ENCODE results near the gene DMD. TPM values are rescaled to one million over a fixed set of nuclear protein-coding genes. Genes with fewer than 3 reads are reported as not detected.
"Not testable (repeated sequence)": the region's sequence is repeated elsewhere in the genome, so short reads cannot be mapped to it uniquely, and the experiment has no call there.

Gene DMD
- total and polyA plus RNA-seq, 2 donors (not counting 1 experiment from before 2014, with no cell fraction given) = 2.0 to 51.8 TPM

GRCh38 chrX:32741910-32742309, 469.4 kb downstream of the DMD start:
- no peak for ATAC-seq (ENCODE audit: low read depth)

GRCh38 chrX:32708542-32708941, 502.8 kb downstream of the DMD start:
- ATAC-seq (ENCODE audit: low read depth) = no peak
- Histone ChIP-seq H2AFZ (ENCODE audit: insufficient read depth, low read depth, low read length, poor library complexity, severe bottlenecking) (no peak overlapping the region), H3K4me3 (ENCODE audit: control extremely low read depth in 1 of 5, extremely low read depth in 1 of 5, insufficient read depth in 1 of 5, low read depth in 2 of 5, low read length in 4 of 5) (no peak overlapping the region), H3K36me3 (replicated peaks in 1 of 2; ENCODE audit: control extremely low read depth in 1 of 2, control insufficient read depth in 1 of 2, extremely low read depth in 1 of 2, insufficient read depth in 2 of 2, low read length in 1 of 2) (no peaks in the 10 kb centered on the region), H3K9ac (ENCODE audit: low read length) (no peak overlapping the region), H4K20me1 (ENCODE audit: control insufficient read depth, insufficient read depth, low read length, poor library complexity, severe bottlenecking) (no peaks in the 10 kb centered on the region), H3K4me2 (replicated peaks; ENCODE audit: low read depth, low read length, poor library complexity, severe bottlenecking) (no peak overlapping the region), H3K4me1 (ENCODE audit: control insufficient read depth in 2 of 2, insufficient read depth in 2 of 2, low read length in 2 of 2) (no peaks in the 10 kb centered on the region), H3K27me3 (replicated peaks in 1 of 4; ENCODE audit: control extremely low read depth in 1 of 4, control insufficient read depth in 3 of 4, insufficient read depth in 4 of 4, low read length in 3 of 4) (no peaks in the 10 kb centered on the region), H3K79me2 (ENCODE audit: control insufficient read depth, insufficient read depth, low read length) (no peaks in the 10 kb centered on the region), H3K27ac (ENCODE audit: low read length in 2 of 2) (no peak overlapping the region), H3K9me3 (ENCODE audit: control extremely low read depth in 1 of 3, control insufficient read depth in 2 of 3, insufficient read depth in 1 of 3, low read length in 2 of 3) (no peaks in the 10 kb centered on the region)
- Mint-ChIP-seq H3K4me1 (no peaks in the 10 kb centered on the region), H3K27ac (no peak overlapping the region), H3K4me3 (no peak overlapping the region), H3K27me3 (no peaks in the 10 kb centered on the region), H3K9me3 (ENCODE audit: insufficient read depth) (no peaks in the 10 kb centered on the region)
- CTCF ChIA-PET = no interaction called here
- POLR2A ChIA-PET = no interaction called here
- intact Hi-C loops (cut with micrococcal nuclease) = no loop called here
- WGBS (ENCODE audit: insufficient coverage) = 100% methylated on average over 1 of the region's 4 CpGs
- no peak for DNase-seq
- no peak for TF ChIP-seq EZH2 (IDR thresholded peaks at IDR 0.05; ENCODE audit: borderline replicate concordance, insufficient read depth, low read depth, low read length, poor library complexity, severe bottlenecking)
- TF ChIP-seq, protein P1, sequence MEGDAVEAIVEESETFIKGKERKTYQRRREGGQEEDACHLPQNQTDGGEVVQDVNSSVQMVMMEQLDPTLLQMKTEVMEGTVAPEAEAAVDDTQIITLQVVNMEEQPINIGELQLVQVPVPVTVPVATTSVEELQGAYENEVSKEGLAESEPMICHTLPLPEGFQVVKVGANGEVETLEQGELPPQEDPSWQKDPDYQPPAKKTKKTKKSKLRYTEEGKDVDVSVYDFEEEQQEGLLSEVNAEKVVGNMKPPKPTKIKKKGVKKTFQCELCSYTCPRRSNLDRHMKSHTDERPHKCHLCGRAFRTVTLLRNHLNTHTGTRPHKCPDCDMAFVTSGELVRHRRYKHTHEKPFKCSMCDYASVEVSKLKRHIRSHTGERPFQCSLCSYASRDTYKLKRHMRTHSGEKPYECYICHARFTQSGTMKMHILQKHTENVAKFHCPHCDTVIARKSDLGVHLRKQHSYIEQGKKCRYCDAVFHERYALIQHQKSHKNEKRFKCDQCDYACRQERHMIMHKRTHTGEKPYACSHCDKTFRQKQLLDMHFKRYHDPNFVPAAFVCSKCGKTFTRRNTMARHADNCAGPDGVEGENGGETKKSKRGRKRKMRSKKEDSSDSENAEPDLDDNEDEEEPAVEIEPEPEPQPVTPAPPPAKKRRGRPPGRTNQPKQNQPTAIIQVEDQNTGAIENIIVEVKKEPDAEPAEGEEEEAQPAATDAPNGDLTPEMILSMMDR (IDR thresholded peaks at IDR 0.05) = no peak

More at GRCh38 chrX:32741910-32742309, 469.4 kb downstream of the DMD start:
- H3K27ac ChIP-seq (ENCODE audit: low read length in 2 of 2) = no peak overlapping the region
- no peaks in the 10 kb centered on the region for H3K4me1 ChIP-seq (ENCODE audit: control insufficient read depth in 2 of 2, insufficient read depth in 2 of 2, low read length in 2 of 2)
- H2AFZ ChIP-seq (ENCODE audit: insufficient read depth, low read depth, low read length, poor library complexity, severe bottlenecking) = no peak overlapping the region
- H4K20me1 ChIP-seq (ENCODE audit: control insufficient read depth, insufficient read depth, low read length, poor library complexity, severe bottlenecking) = no peaks in the 10 kb centered on the region
- no peaks in the 10 kb centered on the region for H3K9me3 Mint-ChIP-seq (ENCODE audit: insufficient read depth)
- H3K4me3 ChIP-seq (ENCODE audit: control extremely low read depth in 1 of 5, extremely low read depth in 1 of 5, insufficient read depth in 1 of 5, low read depth in 2 of 5, low read length in 4 of 5) = no peak overlapping the region
- TF ChIP-seq, protein P1 (IDR thresholded peaks at IDR 0.05) = no peak
- TF ChIP-seq EZH2 (IDR thresholded peaks at IDR 0.05; ENCODE audit: borderline replicate concordance, insufficient read depth, low read depth, low read length, poor library complexity, severe bottlenecking) = no peak
- no peaks in the 10 kb centered on the region for H3K4me1 Mint-ChIP-seq
- WGBS (ENCODE audit: insufficient coverage) = 100% methylated on average over 1 of the region's 3 CpGs
- H3K4me2 ChIP-seq (replicated peaks; ENCODE audit: low read depth, low read length, poor library complexity, severe bottlenecking) = no peak overlapping the region
- no peak overlapping the region for H3K4me3 Mint-ChIP-seq
- ChIA-PET POLR2A (no interaction called here), CTCF (no interaction called here)
- no peaks in the 10 kb centered on the region for H3K27me3 ChIP-seq (replicated peaks in 1 of 4; ENCODE audit: control extremely low read depth in 1 of 4, control insufficient read depth in 3 of 4, insufficient read depth in 4 of 4, low read length in 3 of 4)
- H3K27ac Mint-ChIP-seq = no peak overlapping the region
- H3K27me3 Mint-ChIP-seq = no peaks in the 10 kb centered on the region
- DNase-seq = no peak
- no peak overlapping the region for H3K9ac ChIP-seq (ENCODE audit: low read length)
- intact Hi-C loops (cut with micrococcal nuclease) = no loop called here
- no peaks in the 10 kb centered on the region for H3K79me2 ChIP-seq (ENCODE audit: control insufficient read depth, insufficient read depth, low read length)
- no peaks in the 10 kb centered on the region for H3K9me3 ChIP-seq (ENCODE audit: control extremely low read depth in 1 of 3, control insufficient read depth in 2 of 3, insufficient read depth in 1 of 3, low read length in 2 of 3)
- H3K36me3 ChIP-seq (replicated peaks in 1 of 2; ENCODE audit: control extremely low read depth in 1 of 2, control insufficient read depth in 1 of 2, extremely low read depth in 1 of 2, insufficient read depth in 2 of 2, low read length in 1 of 2) = no peaks in the 10 kb centered on the region

- H3K4me2 ChIP-seq (replicated peaks; ENCODE audit: low read depth, low read length, poor library complexity, severe bottlenecking); DNase-seq; H3K4me1 Mint-ChIP-seq; H3K79me2 ChIP-seq (ENCODE audit: control insufficient read depth, insufficient read depth, low read length); H3K27ac ChIP-seq (ENCODE audit: low read length in 2 of 2); H3K27me3 ChIP-seq (replicated peaks in 1 of 4; ENCODE audit: control extremely low read depth in 1 of 4, control insufficient read depth in 3 of 4, insufficient read depth in 4 of 4, low read length in 3 of 4); CTCF ChIA-PET; H4K20me1 ChIP-seq (ENCODE audit: control insufficient read depth, insufficient read depth, low read length, poor library complexity, severe bottlenecking); POLR2A ChIA-PET; H3K9ac ChIP-seq (ENCODE audit: low read length); H3K36me3 ChIP-seq (replicated peaks in 1 of 2; ENCODE audit: control extremely low read depth in 1 of 2, control insufficient read depth in 1 of 2, extremely low read depth in 1 of 2, insufficient read depth in 2 of 2, low read length in 1 of 2); H3K4me3 ChIP-seq (ENCODE audit: control extremely low read depth in 1 of 5, extremely low read depth in 1 of 5, insufficient read depth in 1 of 5, low read depth in 2 of 5, low read length in 4 of 5); H3K4me3 Mint-ChIP-seq; H2AFZ ChIP-seq (ENCODE audit: insufficient read depth, low read depth, low read length, poor library complexity, severe bottlenecking); H3K27me3 Mint-ChIP-seq; H3K27ac Mint-ChIP-seq; ATAC-seq (ENCODE audit: low read depth); intact Hi-C loops (cut with micrococcal nuclease); H3K9me3 Mint-ChIP-seq (ENCODE audit: insufficient read depth); H3K4me1 ChIP-seq (ENCODE audit: control insufficient read depth in 2 of 2, insufficient read depth in 2 of 2, low read length in 2 of 2); H3K9me3 ChIP-seq (ENCODE audit: control extremely low read depth in 1 of 3, control insufficient read depth in 2 of 3, insufficient read depth in 1 of 3, low read length in 2 of 3): not testable (repeated sequence)
- no CpG with 5 or more reads among the region's 9 CpGs for WGBS (ENCODE audit: insufficient coverage)
Observed at GRCh38 chrX:32705385-32705784, 506.0 kb downstream of the DMD start.
